Measurements from ENCODE around the gene MYO7A. TPM values are rescaled to one million over a fixed set of nuclear protein-coding genes. Genes with fewer than 3 reads are reported as not detected.

The MYO7A gene
- total RNA-seq, 1 donor from 2014 or later: 46.4 TPM

DNA sequence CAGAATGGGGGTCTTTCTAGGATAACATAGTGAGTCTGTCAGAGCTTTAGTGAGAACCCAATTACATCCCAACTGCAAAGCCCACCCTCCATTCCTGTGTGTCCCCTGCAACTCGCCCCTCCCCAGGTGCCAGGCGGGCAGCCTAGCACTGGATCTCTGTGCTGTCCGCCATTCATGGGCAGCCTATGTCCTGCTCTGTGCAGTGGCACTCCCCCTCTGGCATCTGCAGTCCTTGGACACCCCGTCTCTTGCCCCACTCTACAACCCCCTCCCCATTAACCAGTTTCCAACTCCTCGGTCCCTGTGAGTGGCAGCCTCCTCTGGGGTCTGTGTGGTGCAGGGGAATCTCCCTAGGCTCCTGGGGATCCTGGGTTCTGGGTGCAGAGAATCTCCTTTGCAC lies 37.0 kb downstream of the MYO7A start:
- H3K4me1 ChIP-seq: no peaks in the 10 kb centered on the region
- no peaks in the 10 kb centered on the region for H3K36me3 ChIP-seq

GRCh38 chr11:77166021-77166420 lies 38.0 kb downstream of the MYO7A start:
- no peaks in the 10 kb centered on the region for H3K9me3 ChIP-seq
- intact Hi-C loops (cut with DNase I): no loop called here
- no peak overlapping the region for H3K4me3 ChIP-seq
- H3K4me1 ChIP-seq: no peaks in the 10 kb centered on the region
- DNase-seq (ENCODE audit: low spot score in 2 of 2): no peak
- H3K36me3 ChIP-seq: no peaks in the 10 kb centered on the region
- H3K27me3 ChIP-seq: no peaks in the 10 kb centered on the region
- TF ChIP-seq, protein P1, sequence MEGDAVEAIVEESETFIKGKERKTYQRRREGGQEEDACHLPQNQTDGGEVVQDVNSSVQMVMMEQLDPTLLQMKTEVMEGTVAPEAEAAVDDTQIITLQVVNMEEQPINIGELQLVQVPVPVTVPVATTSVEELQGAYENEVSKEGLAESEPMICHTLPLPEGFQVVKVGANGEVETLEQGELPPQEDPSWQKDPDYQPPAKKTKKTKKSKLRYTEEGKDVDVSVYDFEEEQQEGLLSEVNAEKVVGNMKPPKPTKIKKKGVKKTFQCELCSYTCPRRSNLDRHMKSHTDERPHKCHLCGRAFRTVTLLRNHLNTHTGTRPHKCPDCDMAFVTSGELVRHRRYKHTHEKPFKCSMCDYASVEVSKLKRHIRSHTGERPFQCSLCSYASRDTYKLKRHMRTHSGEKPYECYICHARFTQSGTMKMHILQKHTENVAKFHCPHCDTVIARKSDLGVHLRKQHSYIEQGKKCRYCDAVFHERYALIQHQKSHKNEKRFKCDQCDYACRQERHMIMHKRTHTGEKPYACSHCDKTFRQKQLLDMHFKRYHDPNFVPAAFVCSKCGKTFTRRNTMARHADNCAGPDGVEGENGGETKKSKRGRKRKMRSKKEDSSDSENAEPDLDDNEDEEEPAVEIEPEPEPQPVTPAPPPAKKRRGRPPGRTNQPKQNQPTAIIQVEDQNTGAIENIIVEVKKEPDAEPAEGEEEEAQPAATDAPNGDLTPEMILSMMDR (IDR thresholded peaks at IDR 0.05): no peak
- H3K27ac ChIP-seq: no peak overlapping the region

More for the DNA sequence above, 37.0 kb downstream of the MYO7A start:
- Histone ChIP-seq H3K4me3 (no peak overlapping the region), H3K27me3 (no peaks in the 10 kb centered on the region), H3K9me3 (no peaks in the 10 kb centered on the region), H3K27ac (no peak overlapping the region)
- no peak for DNase-seq (ENCODE audit: low spot score in 2 of 2)
- TF ChIP-seq, protein P1 (IDR thresholded peaks at IDR 0.05): no peak
- intact Hi-C loops (cut with DNase I): no loop called here

DNA sequence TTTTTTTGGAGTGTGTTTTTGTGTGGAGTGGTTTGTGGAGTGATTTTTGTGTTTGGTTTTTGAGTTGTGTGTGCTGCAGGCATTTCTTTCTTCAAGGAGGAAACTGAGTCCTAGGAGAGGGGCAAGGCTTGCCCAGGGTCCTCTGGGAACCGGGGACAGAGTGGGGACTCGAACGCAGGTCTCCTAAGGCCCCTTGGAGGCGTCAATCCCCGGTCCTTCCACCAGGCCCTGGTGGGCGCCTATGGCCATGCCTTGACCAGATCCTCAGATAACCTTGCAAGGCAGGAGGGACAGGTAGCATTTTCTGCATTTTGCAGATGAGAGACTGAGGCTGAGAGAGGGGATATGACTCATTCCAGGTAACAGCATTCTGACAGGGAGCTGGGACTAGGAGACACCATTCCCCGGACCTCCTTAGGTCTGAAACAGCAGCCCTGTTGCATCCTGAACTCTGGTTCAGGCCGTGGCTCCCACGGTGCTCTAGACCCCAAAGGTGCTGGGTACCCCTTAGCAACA lies 39.1 kb downstream of the MYO7A start:
- TF ChIP-seq, protein P1 (IDR thresholded peaks at IDR 0.05): no peak
- DNase-seq (ENCODE audit: low spot score in 2 of 2): no peak
- H3K9me3 ChIP-seq: no peaks in the 10 kb centered on the region
- H3K27me3 ChIP-seq: no peaks in the 10 kb centered on the region
- no peak overlapping the region for H3K27ac ChIP-seq
- H3K4me3 ChIP-seq: no peak overlapping the region
- intact Hi-C loops (cut with DNase I): no loop called here
- no peaks in the 10 kb centered on the region for H3K36me3 ChIP-seq
- H3K4me1 ChIP-seq: no peaks in the 10 kb centered on the region

DNA sequence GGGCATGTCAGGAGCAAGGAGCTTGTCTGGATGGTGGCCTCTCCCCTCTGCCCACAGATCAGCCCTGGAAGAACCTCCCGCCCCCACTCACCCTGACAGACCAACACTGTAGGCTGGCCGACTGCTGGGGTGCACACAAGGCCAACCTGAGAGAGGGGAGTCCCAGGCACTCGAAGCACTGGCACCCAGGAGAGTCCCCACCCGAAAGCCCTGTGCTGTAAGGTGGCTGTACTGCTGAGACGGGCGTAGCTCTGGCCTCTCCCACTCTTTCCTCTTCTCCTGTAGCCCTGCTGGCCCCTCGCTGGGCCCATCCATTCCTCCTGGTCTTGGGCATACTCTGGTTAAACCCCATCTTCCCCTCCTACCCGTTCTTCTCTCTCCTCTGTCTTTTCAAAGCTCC lies 39.7 kb downstream of the MYO7A start:
- H3K27ac ChIP-seq: no peak overlapping the region
- no peak for DNase-seq (ENCODE audit: low spot score in 2 of 2)
- TF ChIP-seq, protein P1 (IDR thresholded peaks at IDR 0.05): no peak
- H3K27me3 ChIP-seq: no peaks in the 10 kb centered on the region
- H3K4me1 ChIP-seq: no peaks in the 10 kb centered on the region
- no peak overlapping the region for H3K4me3 ChIP-seq
- intact Hi-C loops (cut with DNase I): no loop called here
- no peaks in the 10 kb centered on the region for H3K36me3 ChIP-seq
- no peaks in the 10 kb centered on the region for H3K9me3 ChIP-seq

DNA sequence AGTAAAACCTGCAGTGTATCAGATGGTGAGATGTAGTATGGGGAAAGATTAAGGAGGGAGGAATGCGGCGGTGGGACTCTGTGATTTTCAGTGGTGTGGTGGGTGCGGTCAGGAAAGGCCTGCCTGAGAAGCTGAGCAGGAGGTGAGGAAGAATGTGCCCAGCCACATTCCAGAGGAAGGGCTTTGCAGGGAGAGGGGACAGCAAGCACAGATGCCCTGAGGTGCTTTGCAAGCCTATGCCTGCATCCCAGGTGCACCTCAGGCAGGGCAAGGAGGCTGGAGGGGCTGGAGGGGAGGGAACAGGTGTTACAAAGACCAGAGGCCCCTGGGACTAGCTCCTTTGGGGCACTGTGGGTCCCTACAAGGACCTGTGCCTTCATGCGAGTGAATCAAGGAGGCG lies 42.1 kb downstream of the MYO7A start:
- Histone ChIP-seq H3K27ac (no peak overlapping the region), H3K4me1 (no peaks in the 10 kb centered on the region), H3K9me3 (no peaks in the 10 kb centered on the region), H3K36me3 (no peaks in the 10 kb centered on the region), H3K27me3 (no peaks in the 10 kb centered on the region), H3K4me3 (no peak overlapping the region)
- intact Hi-C loops (cut with DNase I): no loop called here
- TF ChIP-seq, protein P1 (IDR thresholded peaks at IDR 0.05): no peak
- DNase-seq (ENCODE audit: low spot score in 2 of 2): no peak

DNA sequence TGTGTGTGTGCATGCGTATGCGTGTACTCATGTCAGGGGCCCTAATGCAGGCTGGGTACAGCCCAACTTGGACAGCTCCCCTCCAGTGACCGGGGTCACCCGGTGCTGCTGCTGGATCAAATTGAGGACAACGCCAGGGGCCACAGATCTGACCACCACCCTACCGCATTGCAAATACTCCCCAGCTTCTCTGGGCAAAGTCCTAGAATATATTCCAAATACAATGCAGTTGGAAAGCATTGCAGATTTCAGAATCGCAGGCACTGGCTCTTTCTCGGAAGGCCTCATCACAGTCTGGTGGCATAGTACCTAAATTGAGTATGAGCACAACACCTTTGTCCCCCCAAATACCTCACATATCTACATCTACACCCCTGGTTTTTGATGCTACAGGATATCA lies 43.2 kb downstream of the MYO7A start:
- Histone ChIP-seq H3K27me3 (no peaks in the 10 kb centered on the region), H3K4me1 (no peaks in the 10 kb centered on the region), H3K36me3 (no peaks in the 10 kb centered on the region), H3K9me3 (no peaks in the 10 kb centered on the region), H3K4me3 (no peak overlapping the region), H3K27ac (no peak overlapping the region)
- TF ChIP-seq, protein P1 (IDR thresholded peaks at IDR 0.05): no peak
- intact Hi-C loops (cut with DNase I): no loop called here
- DNase-seq (ENCODE audit: low spot score in 2 of 2): no peak

Measured in ascending aorta (tissue), 2 donors.